ENCODE data around the gene ABHD5. TPM values are rescaled to one million over a fixed set of nuclear protein-coding genes. Genes with fewer than 3 reads are reported as not detected.

The ABHD5 gene
- total RNA-seq, 1 donor from 2014 or later, result 59.2 TPM

DNA sequence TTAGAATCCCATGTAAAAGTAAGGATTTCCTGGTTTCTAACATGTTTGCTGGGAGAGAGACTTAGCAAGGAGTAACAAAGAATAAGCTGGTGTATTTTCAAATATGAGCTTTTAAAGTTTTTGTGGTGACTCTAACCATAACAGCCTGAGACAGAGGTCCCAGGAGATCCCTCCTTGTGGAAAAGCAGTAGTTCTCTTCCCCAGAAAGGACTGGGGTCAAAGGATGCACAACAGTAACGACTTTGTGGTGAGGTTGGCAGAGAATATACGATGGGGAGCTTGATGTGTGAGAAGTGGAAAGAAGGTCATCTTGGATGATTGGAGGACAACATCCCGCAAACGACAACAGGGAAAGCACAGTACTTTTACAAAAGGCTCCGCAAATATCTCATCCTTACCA is 38.2 kb downstream of the ABHD5 start:
- Histone ChIP-seq H3K9me3 (no peaks in the 10 kb centered on the region), H3K27ac (no peak overlapping the region), H3K27me3 (ENCODE audit: low read depth) (no peaks in the 10 kb centered on the region), H3K4me1 (peaks cover 4% of the 10 kb centered on the region), H3K36me3 (peaks cover under 1% of the 10 kb centered on the region), H3K4me3 (no peak overlapping the region)
- no peak for ATAC-seq
- DNase-seq, result no peak
- intact Hi-C loops (cut with DNase I), result no loop called here
- TF ChIP-seq, protein P1, sequence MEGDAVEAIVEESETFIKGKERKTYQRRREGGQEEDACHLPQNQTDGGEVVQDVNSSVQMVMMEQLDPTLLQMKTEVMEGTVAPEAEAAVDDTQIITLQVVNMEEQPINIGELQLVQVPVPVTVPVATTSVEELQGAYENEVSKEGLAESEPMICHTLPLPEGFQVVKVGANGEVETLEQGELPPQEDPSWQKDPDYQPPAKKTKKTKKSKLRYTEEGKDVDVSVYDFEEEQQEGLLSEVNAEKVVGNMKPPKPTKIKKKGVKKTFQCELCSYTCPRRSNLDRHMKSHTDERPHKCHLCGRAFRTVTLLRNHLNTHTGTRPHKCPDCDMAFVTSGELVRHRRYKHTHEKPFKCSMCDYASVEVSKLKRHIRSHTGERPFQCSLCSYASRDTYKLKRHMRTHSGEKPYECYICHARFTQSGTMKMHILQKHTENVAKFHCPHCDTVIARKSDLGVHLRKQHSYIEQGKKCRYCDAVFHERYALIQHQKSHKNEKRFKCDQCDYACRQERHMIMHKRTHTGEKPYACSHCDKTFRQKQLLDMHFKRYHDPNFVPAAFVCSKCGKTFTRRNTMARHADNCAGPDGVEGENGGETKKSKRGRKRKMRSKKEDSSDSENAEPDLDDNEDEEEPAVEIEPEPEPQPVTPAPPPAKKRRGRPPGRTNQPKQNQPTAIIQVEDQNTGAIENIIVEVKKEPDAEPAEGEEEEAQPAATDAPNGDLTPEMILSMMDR (IDR thresholded peaks at IDR 0.05), result no peak

DNA sequence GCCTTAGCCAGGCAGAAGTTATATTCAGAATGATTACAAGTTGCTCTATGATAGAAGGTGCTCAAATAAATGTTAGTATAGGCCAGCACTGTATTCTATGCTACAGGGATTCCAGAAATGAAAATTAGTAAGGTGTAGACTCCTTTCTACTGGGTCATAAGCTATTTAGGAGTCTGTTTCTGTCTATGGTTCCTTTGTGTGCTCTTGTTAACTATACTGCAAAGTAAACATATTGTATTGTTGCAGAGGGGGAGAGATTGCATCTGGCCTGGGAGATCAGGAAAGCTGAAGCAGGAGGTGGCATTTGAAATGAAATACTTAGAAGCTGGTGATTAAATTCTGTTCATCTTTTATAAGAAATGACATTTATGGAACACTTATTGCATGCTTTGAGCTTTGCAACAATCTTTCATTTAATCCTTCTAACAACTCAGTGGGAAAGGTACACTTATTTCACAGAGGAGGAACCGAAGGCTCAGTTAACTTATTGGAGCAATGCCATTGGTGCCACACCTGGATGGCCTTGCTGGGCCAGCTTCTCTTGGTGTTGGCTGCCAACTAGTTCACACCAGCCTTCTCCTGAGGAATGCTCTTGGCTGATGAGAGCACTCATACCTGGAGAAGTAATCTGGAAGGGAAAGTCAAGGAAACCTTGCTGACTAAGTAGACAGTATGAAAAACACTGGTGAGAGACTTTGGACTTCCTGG is 39.1 kb downstream of the ABHD5 start:
- peak; percentile 65 to 80 for ATAC-seq
- H3K9me3 ChIP-seq, result no peaks in the 10 kb centered on the region
- peaks cover 4% of the 10 kb centered on the region for H3K36me3 ChIP-seq
- no peak overlapping the region for H3K27ac ChIP-seq
- no peak overlapping the region for H3K4me3 ChIP-seq
- no peaks in the 10 kb centered on the region for H3K27me3 ChIP-seq (ENCODE audit: low read depth)
- peaks cover 4% of the 10 kb centered on the region for H3K4me1 ChIP-seq
- intact Hi-C loops (cut with DNase I), result no loop called here
- DNase-seq, result no peak
- TF ChIP-seq, protein P1 (IDR thresholded peaks at IDR 0.05), result no peak

DNA sequence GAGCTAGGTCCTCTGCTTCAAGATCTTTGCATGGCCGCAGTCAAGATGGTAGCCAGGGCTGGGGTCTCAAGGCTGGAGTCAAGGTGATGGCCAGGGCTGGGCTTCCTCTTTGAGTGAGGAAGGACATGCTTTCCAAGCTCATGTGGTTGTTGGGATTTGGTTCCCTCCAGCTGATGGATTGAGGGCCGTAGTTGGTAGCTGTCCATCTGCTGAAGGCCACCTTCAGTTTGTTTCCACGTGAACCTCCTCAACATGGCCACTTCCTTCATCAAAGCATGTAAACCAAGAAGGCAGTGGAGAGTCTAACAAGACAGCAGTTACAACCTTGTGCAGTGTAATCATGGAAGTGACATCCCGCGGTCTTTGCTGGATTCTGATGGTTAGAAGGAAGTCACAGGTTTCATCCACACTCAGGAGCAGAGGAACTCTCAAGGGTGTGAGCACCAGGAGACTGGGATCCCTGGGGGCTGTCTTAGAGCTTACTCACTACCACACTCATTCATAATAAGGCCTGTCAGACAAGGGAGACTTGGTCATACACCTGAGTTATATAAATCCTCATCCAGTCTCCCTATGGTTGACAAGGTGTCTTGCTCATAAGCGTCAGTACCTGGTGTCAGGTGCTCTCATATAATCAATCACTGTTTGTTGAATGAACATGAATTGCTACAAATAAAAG is 42.1 kb downstream of the ABHD5 start:
- Histone ChIP-seq H3K27me3 (ENCODE audit: low read depth) (no peaks in the 10 kb centered on the region), H3K4me3 (no peak overlapping the region), H3K36me3 (peaks cover 4% of the 10 kb centered on the region), H3K27ac (no peak overlapping the region), H3K4me1 (peaks cover 4% of the 10 kb centered on the region), H3K9me3 (no peaks in the 10 kb centered on the region)
- intact Hi-C loops (cut with DNase I), result no loop called here
- ATAC-seq (no peak), DNase-seq (no peak)
- TF ChIP-seq, protein P1 (IDR thresholded peaks at IDR 0.05), result no peak

DNA sequence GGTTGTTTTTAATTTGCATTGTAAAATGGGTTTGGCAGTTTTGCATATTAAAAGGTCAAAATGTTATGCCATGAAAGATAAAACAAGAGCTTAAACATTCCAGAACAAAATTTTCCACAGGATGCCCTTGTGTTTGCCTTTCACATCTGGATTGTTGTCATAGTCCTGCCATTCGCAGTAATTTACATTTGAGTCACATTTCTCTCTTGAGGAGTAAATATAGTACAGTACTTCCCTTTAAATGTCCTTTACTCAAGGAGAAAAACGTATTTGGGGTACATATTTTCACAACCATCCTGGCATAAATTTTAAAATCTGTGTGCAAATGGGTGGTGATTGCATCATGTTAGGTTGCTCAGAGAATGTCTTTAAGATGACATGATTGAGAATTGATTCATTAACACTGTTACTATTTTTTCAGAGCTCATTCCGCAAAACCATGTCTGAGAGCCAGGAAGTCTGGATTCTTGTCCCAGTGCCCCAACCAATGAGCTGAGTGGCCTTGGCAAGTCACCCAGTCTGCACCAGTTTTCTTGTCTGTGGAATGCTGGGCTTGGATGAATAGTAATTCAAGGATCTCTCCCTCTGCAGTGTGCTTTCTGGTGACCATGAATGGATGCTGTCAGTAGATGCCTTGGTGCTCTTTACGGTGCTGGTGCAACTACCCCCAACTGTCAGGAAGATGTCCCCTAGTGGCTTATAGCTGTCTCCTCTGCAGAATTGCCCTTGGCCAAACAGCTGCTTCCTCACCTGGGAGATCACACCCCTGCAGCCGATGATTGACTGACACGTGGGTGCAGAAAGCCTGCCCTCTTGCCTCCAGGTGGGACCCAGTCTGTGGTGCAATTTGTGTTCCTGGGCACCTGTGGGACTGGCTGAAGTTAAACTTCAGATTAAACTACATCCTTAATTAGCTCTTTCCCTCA is 43.0 kb downstream of the ABHD5 start:
- Histone ChIP-seq H3K27ac (no peak overlapping the region), H3K36me3 (peaks cover 4% of the 10 kb centered on the region), H3K9me3 (no peaks in the 10 kb centered on the region), H3K27me3 (ENCODE audit: low read depth) (no peaks in the 10 kb centered on the region), H3K4me3 (no peak overlapping the region), H3K4me1 (peaks cover 4% of the 10 kb centered on the region)
- DNase-seq, result no peak
- intact Hi-C loops (cut with DNase I), result no loop called here
- TF ChIP-seq, protein P1 (IDR thresholded peaks at IDR 0.05), result no peak
- ATAC-seq, result peak; percentile 46 to 53

DNA sequence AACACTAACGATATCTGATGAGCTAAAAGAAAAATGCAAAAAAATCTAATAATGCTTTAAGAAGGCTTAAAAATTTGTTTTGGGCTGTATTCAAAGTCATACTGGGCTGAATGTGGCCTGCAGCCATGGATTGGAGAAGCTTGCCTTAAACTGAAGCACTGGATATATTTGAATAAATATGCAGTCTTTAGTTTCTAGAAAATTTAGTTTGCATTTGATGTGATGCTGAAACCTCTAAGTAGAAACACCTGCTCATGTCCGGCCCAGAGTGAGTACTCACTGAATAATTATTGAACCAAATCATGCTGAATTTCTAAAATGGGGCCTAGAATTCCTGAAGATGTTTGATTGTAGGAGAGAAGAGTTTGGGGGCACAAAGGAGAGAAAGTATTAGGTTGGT is 43.9 kb downstream of the ABHD5 start:
- Histone ChIP-seq H3K36me3 (peaks cover 4% of the 10 kb centered on the region), H3K27ac (no peak overlapping the region), H3K4me1 (peaks cover 4% of the 10 kb centered on the region), H3K27me3 (ENCODE audit: low read depth) (no peaks in the 10 kb centered on the region), H3K9me3 (no peaks in the 10 kb centered on the region), H3K4me3 (no peak overlapping the region)
- TF ChIP-seq, protein P1 (IDR thresholded peaks at IDR 0.05), result no peak
- ATAC-seq (no peak), DNase-seq (no peak)
- intact Hi-C loops (cut with DNase I), result no loop called here
